Measurements from ENCODE around the gene TNIK.
A peak's percentile ranks its signal among the peaks of the same experiment; 100 is the strongest.

The TNIK gene

GRCh38 chr3:171181907-171182690, 278.1 kb downstream of the TNIK start:
- no peak for DNase-seq

GRCh38 chr3:171178714-171179113, 281.5 kb downstream of the TNIK start:
- no peak for DNase-seq

GRCh38 chr3:171177553-171177952, 282.7 kb downstream of the TNIK start:
- DNase-seq = no peak

- DNase-seq = no peak
Measured at GRCh38 chr3:171177056-171177455, 283.1 kb downstream of the TNIK start.

DNA sequence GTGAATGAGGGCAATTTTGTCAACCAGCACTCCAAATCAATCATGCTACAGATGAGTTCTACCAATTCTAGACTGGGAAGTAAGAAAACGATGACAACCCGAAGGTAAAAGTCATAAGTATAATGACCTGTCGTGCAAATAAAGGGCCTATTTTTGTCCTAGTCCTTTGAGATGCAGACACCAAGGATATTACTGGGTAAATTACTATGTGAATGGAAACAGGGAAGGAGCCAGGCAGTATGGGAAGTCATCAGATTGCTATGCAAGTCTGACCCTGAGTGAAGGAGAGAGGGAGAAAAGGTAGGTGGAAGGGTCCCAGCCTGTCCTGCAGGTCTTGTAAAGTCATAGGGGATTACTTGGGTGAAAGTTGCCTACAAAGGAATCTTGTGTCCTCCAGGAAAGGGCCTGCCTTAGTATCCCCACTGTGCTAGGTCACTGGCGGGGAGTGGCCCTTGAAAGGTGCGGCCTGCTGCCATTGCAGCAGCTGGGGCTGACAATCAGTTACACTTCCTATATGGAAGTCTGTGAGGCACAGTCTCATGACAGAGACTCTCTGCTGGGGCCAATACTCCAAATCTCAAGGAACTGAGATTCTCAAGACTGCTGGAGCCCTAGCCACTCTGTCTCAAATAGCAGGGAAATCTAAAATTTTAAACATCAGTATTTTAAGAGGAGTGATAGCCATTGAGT, 283.8 kb downstream of the TNIK start:
- no peak for DNase-seq

GRCh38 chr3:171175741-171176234, 284.4 kb downstream of the TNIK start:
- DNase-seq = no peak

GRCh38 chr3:171173736-171174135, 286.5 kb downstream of the TNIK start:
- no peak for DNase-seq

DNA sequence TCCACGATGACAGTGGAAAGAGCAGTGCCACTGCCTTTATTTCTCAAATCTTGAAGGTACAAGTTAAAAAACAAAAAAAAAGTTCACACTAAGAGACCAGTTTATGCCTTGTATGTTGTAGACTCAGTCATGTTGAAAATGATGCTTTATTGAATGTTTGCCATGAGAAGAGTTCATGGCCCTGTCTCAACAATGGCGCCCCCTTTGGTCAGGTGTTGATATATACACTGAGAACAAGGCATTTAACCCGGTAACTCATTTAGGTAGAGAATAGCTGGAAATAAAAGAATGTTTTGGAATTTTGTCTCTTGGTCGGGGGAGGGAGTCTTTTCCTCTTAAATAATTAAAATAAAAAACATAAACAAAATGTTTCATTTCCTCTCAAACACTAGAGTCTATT, 288.1 kb downstream of the TNIK start:
- no peak for DNase-seq

- no peak for DNase-seq
Measured at GRCh38 chr3:171169866-171170265, 290.3 kb downstream of the TNIK start.

GRCh38 chr3:171169443-171169842, 290.8 kb downstream of the TNIK start:
- DNase-seq = no peak

DNA sequence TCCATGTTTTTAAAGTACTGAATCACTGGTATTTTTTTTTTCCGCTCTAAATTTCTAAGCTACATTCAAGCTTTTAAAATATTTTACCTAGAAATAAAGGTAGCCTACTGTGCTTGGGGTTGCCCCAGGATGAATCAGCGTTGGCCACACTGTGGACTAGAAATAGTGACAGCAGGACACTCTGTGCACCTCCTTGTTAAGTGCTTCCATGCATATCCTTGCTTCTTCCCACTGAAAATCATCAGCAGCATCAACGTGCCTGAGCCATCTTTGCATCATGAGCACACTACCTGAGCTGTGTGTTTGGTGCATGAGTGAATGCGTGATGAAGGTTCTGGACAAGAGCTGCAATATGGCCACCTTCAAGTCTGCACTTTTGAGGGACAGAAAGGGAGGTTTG, 291.7 kb downstream of the TNIK start:
- no peak for DNase-seq

- DNase-seq = no peak
Measured at GRCh38 chr3:171168086-171168485, 292.1 kb downstream of the TNIK start.

DNA sequence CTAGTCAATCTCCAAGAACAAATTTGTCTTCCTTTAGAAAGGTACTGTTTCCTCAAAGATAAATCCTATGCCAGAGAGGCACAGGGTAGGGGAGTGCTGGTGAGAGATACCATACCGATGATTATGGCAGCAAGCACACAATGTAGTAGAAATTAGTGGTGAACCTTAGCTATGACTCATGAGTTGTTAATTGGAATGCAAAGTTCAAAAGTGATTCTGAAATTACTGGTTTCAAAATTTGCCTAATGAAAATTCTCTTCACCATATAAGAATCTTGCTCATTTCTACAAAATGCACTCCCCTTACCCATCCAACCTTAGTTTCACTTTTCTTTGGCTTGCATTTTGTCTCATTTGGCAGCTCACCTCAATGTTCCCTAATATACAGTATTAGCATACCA, 294.2 kb downstream of the TNIK start:
- no peak for DNase-seq

- no peak for DNase-seq
Measured at GRCh38 chr3:171165499-171165921, 294.7 kb downstream of the TNIK start.

DNA sequence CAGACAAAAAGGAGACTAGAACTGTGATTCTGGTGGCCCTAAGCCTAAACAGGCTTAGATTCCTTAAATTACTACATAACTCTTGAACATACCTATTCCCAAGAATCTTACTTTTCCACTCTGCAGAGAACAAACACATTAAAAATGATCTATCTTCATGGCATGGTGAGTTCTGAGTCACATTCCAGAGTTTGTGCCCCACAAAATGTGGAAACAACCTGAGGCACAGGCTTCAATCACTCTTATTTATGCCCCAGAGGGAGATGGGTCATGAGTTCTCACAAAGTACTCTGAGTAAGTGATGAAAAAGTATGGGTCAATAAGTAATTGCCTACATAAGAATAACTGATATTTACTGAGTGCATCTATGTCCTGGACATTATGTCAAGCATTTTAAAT, 296.1 kb downstream of the TNIK start:
- DNase-seq = no peak

DNA sequence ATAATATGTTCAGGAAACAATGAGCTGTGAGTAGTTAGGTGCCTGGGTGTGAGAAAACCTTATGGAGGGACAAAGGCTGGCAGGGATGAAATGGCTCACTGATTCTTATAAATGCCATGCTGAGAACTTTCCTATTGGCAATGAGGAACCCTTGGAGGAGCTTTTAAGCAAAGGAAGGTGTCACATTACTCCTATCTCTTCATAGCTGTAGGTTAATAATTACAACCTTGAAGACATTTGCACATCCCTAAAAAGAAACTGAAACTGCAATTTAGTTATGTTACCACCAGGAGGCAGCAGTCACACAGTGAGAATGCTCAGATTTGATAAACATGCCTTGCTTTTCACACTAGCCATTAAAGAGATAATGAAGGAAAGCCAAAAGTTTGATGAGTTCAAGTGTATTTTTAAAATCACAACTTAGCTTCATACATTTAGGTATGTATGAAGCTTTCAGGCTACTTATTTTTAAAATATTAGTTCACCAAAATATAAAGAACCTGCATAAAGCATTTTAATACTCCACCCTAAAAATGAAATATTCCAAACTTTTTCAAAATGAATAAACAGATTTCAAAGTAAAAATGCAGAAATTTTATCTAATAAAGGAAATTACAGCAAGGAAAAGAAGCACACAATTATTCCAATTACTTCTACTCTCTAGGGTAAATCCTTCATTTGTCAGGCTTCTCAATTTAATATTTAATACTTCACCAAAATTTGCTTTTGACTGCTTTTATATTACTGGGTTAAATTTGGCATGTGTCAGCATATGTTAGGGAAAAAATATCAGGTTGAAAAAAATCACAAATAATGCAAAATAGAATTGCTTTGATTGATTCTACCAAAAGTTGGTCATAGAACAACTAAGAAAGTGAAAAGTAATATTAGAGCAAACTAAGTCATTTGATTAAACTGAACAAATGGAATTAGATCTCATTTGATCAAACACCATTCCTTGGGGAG, 296.8 kb downstream of the TNIK start:
- DNase-seq = no peak

DNA sequence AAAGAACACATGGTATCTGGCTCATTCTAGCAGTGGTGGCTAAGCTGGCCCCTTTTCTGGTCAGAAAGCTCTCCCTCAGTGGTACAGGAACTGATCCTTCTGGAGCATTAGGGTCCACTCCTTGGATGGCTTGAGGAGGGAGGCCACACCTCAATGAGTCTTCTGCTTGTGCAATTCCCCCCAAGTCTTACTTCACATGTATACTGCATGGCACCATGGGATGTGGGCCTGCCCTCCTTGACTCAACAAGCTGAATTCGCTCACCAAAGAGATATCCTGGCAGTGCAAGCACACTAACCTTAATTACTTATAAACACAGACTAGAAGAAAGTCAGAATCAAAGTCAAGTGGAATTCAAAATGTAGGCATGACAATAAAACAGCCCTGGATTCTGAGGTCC, 299.9 kb downstream of the TNIK start:
- DNase-seq = no peak

- no peak for DNase-seq
Measured at GRCh38 chr3:171159822-171160157, 300.4 kb downstream of the TNIK start.

GRCh38 chr3:171159024-171159821, 301.0 kb downstream of the TNIK start:
- DNase-seq = no peak

GRCh38 chr3:171157980-171158379, 302.2 kb downstream of the TNIK start:
- no peak for DNase-seq

DNA sequence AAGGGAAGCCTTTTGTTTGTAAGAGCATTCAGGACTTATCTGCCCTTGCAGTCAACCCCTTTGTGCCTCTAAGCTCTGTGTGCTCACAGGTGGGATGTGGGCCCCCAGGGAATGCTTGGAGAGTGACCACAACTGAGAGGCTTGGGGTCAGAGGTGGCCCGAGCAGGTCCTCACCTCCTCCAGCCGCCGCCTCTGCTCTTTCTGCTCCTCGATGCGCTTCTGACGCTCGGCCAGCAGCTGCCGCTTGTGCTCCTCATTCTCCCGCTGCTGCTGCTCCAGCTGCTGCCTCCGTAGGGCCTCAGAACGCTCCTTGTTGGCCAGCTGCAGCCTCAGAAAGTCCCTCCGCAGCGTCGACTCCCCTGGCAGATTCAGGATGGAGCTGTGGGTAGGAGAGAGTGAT, 302.9 kb downstream of the TNIK start:
- DNase-seq = peak; percentile 3

DNA sequence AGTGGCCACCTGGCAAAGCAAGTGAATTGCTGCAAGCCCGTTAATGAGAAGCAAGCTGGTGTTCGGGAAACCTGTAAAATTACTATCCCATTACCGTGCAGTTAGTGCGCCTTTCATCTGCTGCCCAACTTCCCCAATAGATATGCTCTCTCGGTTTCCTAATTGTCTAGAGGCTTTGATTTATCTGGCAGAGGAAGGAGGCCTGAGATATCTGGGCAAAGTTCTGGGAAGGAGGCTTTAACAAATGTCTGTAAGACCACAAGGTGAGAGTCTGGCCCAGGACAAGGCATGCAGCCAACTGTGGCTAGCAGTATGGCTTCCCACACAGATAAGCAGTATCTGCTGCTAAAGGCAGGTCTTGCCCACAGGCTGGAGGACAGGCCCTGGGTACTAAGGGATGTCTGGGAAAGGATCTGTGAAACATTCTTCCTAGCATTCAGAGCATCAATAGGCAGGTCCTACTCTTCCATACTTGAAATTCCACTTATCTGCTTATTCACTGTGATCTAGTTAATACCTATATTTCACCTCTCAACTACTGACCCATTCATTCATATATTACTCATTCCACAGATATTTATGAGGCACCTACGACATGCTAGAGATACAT, 303.7 kb downstream of the TNIK start:
- no peak for DNase-seq

Data from SHP77 treated with DMSO at 0.1 percent for 48 hours (cell line).